MCF 10A (cell line): ENCODE data around the gene PRDM2. TPM values are rescaled to one million over a fixed set of nuclear protein-coding genes. Genes with fewer than 3 reads are reported as not detected.

ENCODE experiments used
- BruUV-seq: library from RNA; stranded (reverse); fragments of 400-500 nt; replicated peaks from 2 replicates; lab custom pipeline; 2021; lab: Mats Ljungman, UMichigan
- CTCF ChIA-PET: fragments of 300-600 bp; sonication (Branson Sonifier 250); formaldehyde crosslinking; extraction: SDS; loops from one replicate; lab custom pipeline; 2021; ENCODE audit warnings: antibody characterized with exemption, inconsistent platforms; lab: Yijun Ruan, JAX
- POLR2A ChIA-PET: fragments of 300-600, 350-650 bp; sonication (Branson Sonifier 250); formaldehyde crosslinking; extraction: SDS; loops from one replicate; lab custom pipeline; 2020; ENCODE audit warnings: antibody characterized with exemption, inconsistent platforms; lab: Yijun Ruan, JAX
- DNase-seq: peaks from one replicate; pipeline ENCODE4 v3.0.0-alpha.2; 2018; ENCODE audit not compliant: unreplicated experiment
- H3K27ac Mint-ChIP-seq: one replicate; pipeline ENCODE4 v1.8.0; 2022; ENCODE audit warnings: mild to moderate bottlenecking, low read depth, mixed read lengths; ENCODE audit not compliant: unreplicated experiment
- H3K27me3 Mint-ChIP-seq: one replicate; pipeline ENCODE4 v1.8.0; 2022; ENCODE audit warnings: mixed read lengths; ENCODE audit not compliant: insufficient read depth, unreplicated experiment
- H3K36me3 Mint-ChIP-seq: one replicate; pipeline ENCODE4 v1.8.0; 2022; ENCODE audit warnings: mild to moderate bottlenecking, moderate library complexity, mixed read lengths; ENCODE audit not compliant: insufficient read depth, unreplicated experiment
- H3K4me1 Mint-ChIP-seq: one replicate; pipeline ENCODE4 v1.8.0; 2022; ENCODE audit warnings: mixed read lengths; ENCODE audit not compliant: insufficient read depth, unreplicated experiment
- H3K4me3 Mint-ChIP-seq: one replicate; pipeline ENCODE4 v1.8.0; 2022; ENCODE audit warnings: mild to moderate bottlenecking, moderate library complexity, mixed read lengths; ENCODE audit not compliant: unreplicated experiment
- H3K9me3 Mint-ChIP-seq: one replicate; pipeline ENCODE4 v1.8.0; 2022; ENCODE audit warnings: mixed read lengths; ENCODE audit not compliant: unreplicated experiment
- CTCF ChIP-seq: fragments of 200-600 bp; IDR thresholded peaks from one replicate; pipeline ENCODE4 v1.8.0; 2022; ENCODE audit warnings: antibody characterized with exemption, mild to moderate bottlenecking; ENCODE audit not compliant: unreplicated experiment
- intact Hi-C: fragments of 100-400 bp; cut with micrococcal nuclease; formaldehyde crosslinking; loops from 2 replicates; pipeline ENCODE4 v1.14.1; 2022
- total RNA-seq: library from RNA; stranded (reverse); gene quantifications from 2 replicates; pipeline ENCODE4 v1.2.3, GENCODE V29; 2022

Gene PRDM2
- total RNA-seq, 1 experiment from 2014 or later, result 26.6 TPM

GRCh38 chr1:13751458-13751871 is 51.5 kb downstream of the PRDM2 start:
- H3K27me3 Mint-ChIP-seq, result no peaks in the 10 kb centered on the region
- no peak for TF ChIP-seq CTCF
- peak overlapping the region; percentile 91 for H3K4me3 Mint-ChIP-seq
- H3K27ac Mint-ChIP-seq, result peak overlapping the region; percentile 91
- POLR2A ChIA-PET, result interaction anchor here (0.6 to 1.0 kb wide), 8 partner anchors 13 to 1109 kb away, joined by 3 to 6 read pairs (median 3); no protein-coding TSS in a partner anchor
- H3K4me1 Mint-ChIP-seq, result peaks cover 46% of the 10 kb centered on the region
- H3K36me3 Mint-ChIP-seq, result no peaks in the 10 kb centered on the region
- DNase-seq, result no peak
- intact Hi-C loops, result no loop called here
- no peaks in the 10 kb centered on the region for H3K9me3 Mint-ChIP-seq
- BruUV-seq, result no TSS peak
- CTCF ChIA-PET, result interaction anchor here (0.6 to 2.0 kb wide), 6 partner anchors 25 to 1376 kb away, joined by 3 to 6 read pairs (median 4); no protein-coding TSS in a partner anchor

- ChIA-PET POLR2A (no interaction called here), CTCF (interaction anchor here (0.9 to 2.0 kb wide), 3 partner anchors 26 to 300 kb away, joined by 3 to 6 read pairs (median 5); no protein-coding TSS in a partner anchor)
- no peak for DNase-seq
- Mint-ChIP-seq H3K4me1 (peaks cover 51% of the 10 kb centered on the region), H3K36me3 (no peaks in the 10 kb centered on the region), H3K27ac (peak overlapping the region; percentile 91), H3K9me3 (no peaks in the 10 kb centered on the region), H3K4me3 (no peak overlapping the region), H3K27me3 (no peaks in the 10 kb centered on the region)
- no peak for TF ChIP-seq CTCF
- intact Hi-C loops, result no loop called here
- BruUV-seq, result no TSS peak
These were observed 52.0 kb downstream of the PRDM2 start for GRCh38 chr1:13751985-13752384.

GRCh38 chr1:13752852-13753251 is 52.9 kb downstream of the PRDM2 start:
- ChIA-PET CTCF (no interaction called here), POLR2A (no interaction called here)
- Mint-ChIP-seq H3K27ac (no peak overlapping the region), H3K27me3 (no peaks in the 10 kb centered on the region), H3K4me1 (peaks cover 58% of the 10 kb centered on the region), H3K36me3 (no peaks in the 10 kb centered on the region), H3K4me3 (no peak overlapping the region), H3K9me3 (no peaks in the 10 kb centered on the region)
- no TSS peak for BruUV-seq
- no peak for DNase-seq
- intact Hi-C loops, result no loop called here
- no peak for TF ChIP-seq CTCF

GRCh38 chr1:13753636-13754402 is 53.8 kb downstream of the PRDM2 start:
- H3K9me3 Mint-ChIP-seq, result no peaks in the 10 kb centered on the region
- ChIA-PET CTCF (no interaction called here), POLR2A (no interaction called here)
- intact Hi-C loops, result no loop called here
- peaks cover 51% of the 10 kb centered on the region for H3K4me1 Mint-ChIP-seq
- no peak overlapping the region for H3K4me3 Mint-ChIP-seq
- BruUV-seq, result no TSS peak
- no peak for TF ChIP-seq CTCF
- no peaks in the 10 kb centered on the region for H3K36me3 Mint-ChIP-seq
- no peak overlapping the region for H3K27ac Mint-ChIP-seq
- no peak for DNase-seq
- no peaks in the 10 kb centered on the region for H3K27me3 Mint-ChIP-seq
